ENCODE measurements around the gene SPIRE1. TPM values are rescaled to one million over a fixed set of nuclear protein-coding genes. Genes with fewer than 3 reads are reported as not detected.
A peak's percentile ranks its signal among the peaks of the same experiment; 100 is the strongest.
"Not testable (repeated sequence)": the region's sequence is repeated elsewhere in the genome, so short reads cannot be mapped to it uniquely, and the experiment has no call there.

Gene SPIRE1
- total RNA-seq, 1 experiment from 2014 or later, result 2.5 TPM

- Histone ChIP-seq H3K36me3 (ENCODE audit: insufficient read depth, low read length) (no peaks in the 10 kb centered on the region), H3K4me2 (ENCODE audit: low read depth, low read length, poor library complexity, severe bottlenecking) (no peak overlapping the region), H3K9me3 (ENCODE audit: low read length) (no peaks in the 10 kb centered on the region)
Measured at GRCh38 chr18:12411456-12411855, 246.5 kb downstream of the SPIRE1 start.

GRCh38 chr18:12410747-12411146 lies 247.2 kb downstream of the SPIRE1 start:
- not testable (repeated sequence) for DNase-seq; H3K36me3 ChIP-seq (ENCODE audit: insufficient read depth, low read length); H3K4me2 ChIP-seq (ENCODE audit: low read depth, low read length, poor library complexity, severe bottlenecking); H3K9me2 ChIP-seq (replicated peaks; ENCODE audit: insufficient read depth, low read length); H3K9ac ChIP-seq (ENCODE audit: low read length); H3K27ac ChIP-seq (ENCODE audit: low read length); H3K27me3 ChIP-seq (ENCODE audit: low read length); H3K4me3 ChIP-seq (ENCODE audit: low read length); H2AFZ ChIP-seq (ENCODE audit: low read length); H3K9me3 ChIP-seq (ENCODE audit: low read length); H4K20me1 ChIP-seq (ENCODE audit: insufficient read depth, low read depth, low read length)
- peaks cover 12% of the 10 kb centered on the region for H3K4me1 ChIP-seq (ENCODE audit: low read length)
- H3K79me2 ChIP-seq (ENCODE audit: low read length), result peaks cover 40% of the 10 kb centered on the region

More at GRCh38 chr18:12411456-12411855, 246.5 kb downstream of the SPIRE1 start:
- Histone ChIP-seq H3K9me2 (replicated peaks; ENCODE audit: insufficient read depth, low read length) (no peaks in the 10 kb centered on the region), H2AFZ (ENCODE audit: low read length) (no peak overlapping the region), H3K4me1 (ENCODE audit: low read length) (peaks cover 12% of the 10 kb centered on the region), H3K79me2 (ENCODE audit: low read length) (peaks cover 46% of the 10 kb centered on the region), H3K27ac (ENCODE audit: low read length) (no peak overlapping the region), H4K20me1 (ENCODE audit: insufficient read depth, low read depth, low read length) (no peaks in the 10 kb centered on the region), H3K27me3 (ENCODE audit: low read length) (no peaks in the 10 kb centered on the region), H3K9ac (ENCODE audit: low read length) (no peak overlapping the region), H3K4me3 (ENCODE audit: low read length) (no peak overlapping the region)
- DNase-seq, result no peak

GRCh38 chr18:12410081-12410481 lies 247.8 kb downstream of the SPIRE1 start:
- H3K4me1 ChIP-seq (ENCODE audit: low read length), result peaks cover 12% of the 10 kb centered on the region
- H3K27ac ChIP-seq (ENCODE audit: low read length), result no peak overlapping the region
- H4K20me1 ChIP-seq (ENCODE audit: insufficient read depth, low read depth, low read length), result no peaks in the 10 kb centered on the region
- no peak overlapping the region for H3K9ac ChIP-seq (ENCODE audit: low read length)
- H3K4me3 ChIP-seq (ENCODE audit: low read length), result no peak overlapping the region
- H3K9me3 ChIP-seq (ENCODE audit: low read length), result no peaks in the 10 kb centered on the region
- peak overlapping the region; percentile 10 for H3K4me2 ChIP-seq (ENCODE audit: low read depth, low read length, poor library complexity, severe bottlenecking)
- no peaks in the 10 kb centered on the region for H3K9me2 ChIP-seq (replicated peaks; ENCODE audit: insufficient read depth, low read length)
- H3K27me3 ChIP-seq (ENCODE audit: low read length), result no peaks in the 10 kb centered on the region
- H3K79me2 ChIP-seq (ENCODE audit: low read length), result peaks cover 37% of the 10 kb centered on the region
- no peak overlapping the region for H2AFZ ChIP-seq (ENCODE audit: low read length)
- DNase-seq, result no peak
- H3K36me3 ChIP-seq (ENCODE audit: insufficient read depth, low read length), result no peaks in the 10 kb centered on the region

- Histone ChIP-seq H3K9me2 (replicated peaks; ENCODE audit: insufficient read depth, low read length) (no peaks in the 10 kb centered on the region), H3K4me1 (ENCODE audit: low read length) (peaks cover 12% of the 10 kb centered on the region), H3K27ac (ENCODE audit: low read length) (no peak overlapping the region), H2AFZ (ENCODE audit: low read length) (no peak overlapping the region), H3K9ac (ENCODE audit: low read length) (0 out of 2 replicates have a peak overlapping the region, but pooled peaks have one; percentile 21), H3K27me3 (ENCODE audit: low read length) (no peaks in the 10 kb centered on the region), H3K9me3 (ENCODE audit: low read length) (no peaks in the 10 kb centered on the region), H4K20me1 (ENCODE audit: insufficient read depth, low read depth, low read length) (no peaks in the 10 kb centered on the region), H3K4me2 (ENCODE audit: low read depth, low read length, poor library complexity, severe bottlenecking) (peak overlapping the region; percentile 72), H3K4me3 (ENCODE audit: low read length) (no peak overlapping the region), H3K79me2 (ENCODE audit: low read length) (peaks cover 37% of the 10 kb centered on the region), H3K36me3 (ENCODE audit: insufficient read depth, low read length) (no peaks in the 10 kb centered on the region)
- no peak for DNase-seq
Measured at GRCh38 chr18:12409469-12409868, 248.4 kb downstream of the SPIRE1 start.

GRCh38 chr18:12408247-12408869 lies 249.5 kb downstream of the SPIRE1 start:
- H3K9me3 ChIP-seq (ENCODE audit: low read length), result no peaks in the 10 kb centered on the region
- no peaks in the 10 kb centered on the region for H4K20me1 ChIP-seq (ENCODE audit: insufficient read depth, low read depth, low read length)
- H3K27ac ChIP-seq (ENCODE audit: low read length), result peak overlapping the region; percentile 56; the same call in 1 of the 2 replicates
- H3K36me3 ChIP-seq (ENCODE audit: insufficient read depth, low read length), result no peaks in the 10 kb centered on the region
- H3K4me1 ChIP-seq (ENCODE audit: low read length), result peaks cover 12% of the 10 kb centered on the region
- peak overlapping the region; percentile 89 for H3K4me3 ChIP-seq (ENCODE audit: low read length)
- peaks cover 34% of the 10 kb centered on the region for H3K79me2 ChIP-seq (ENCODE audit: low read length)
- no peak overlapping the region for H2AFZ ChIP-seq (ENCODE audit: low read length)
- DNase-seq, result peak; percentile 61
- peak overlapping the region; percentile 82 for H3K9ac ChIP-seq (ENCODE audit: low read length)
- no peaks in the 10 kb centered on the region for H3K27me3 ChIP-seq (ENCODE audit: low read length)
- H3K4me2 ChIP-seq (ENCODE audit: low read depth, low read length, poor library complexity, severe bottlenecking), result peak overlapping the region; percentile 72
- no peaks in the 10 kb centered on the region for H3K9me2 ChIP-seq (replicated peaks; ENCODE audit: insufficient read depth, low read length)

GRCh38 chr18:12406371-12407111 lies 251.4 kb downstream of the SPIRE1 start:
- H3K27ac ChIP-seq (ENCODE audit: low read length), result no peak overlapping the region
- H3K4me3 ChIP-seq (ENCODE audit: low read length), result no peak overlapping the region
- peaks cover 12% of the 10 kb centered on the region for H3K4me1 ChIP-seq (ENCODE audit: low read length)
- no peaks in the 10 kb centered on the region for H3K27me3 ChIP-seq (ENCODE audit: low read length)
- no peaks in the 10 kb centered on the region for H3K9me2 ChIP-seq (replicated peaks; ENCODE audit: insufficient read depth, low read length)
- H3K36me3 ChIP-seq (ENCODE audit: insufficient read depth, low read length), result no peaks in the 10 kb centered on the region
- H3K4me2 ChIP-seq (ENCODE audit: low read depth, low read length, poor library complexity, severe bottlenecking), result no peak overlapping the region
- H3K79me2 ChIP-seq (ENCODE audit: low read length), result peaks cover 27% of the 10 kb centered on the region
- no peak overlapping the region for H2AFZ ChIP-seq (ENCODE audit: low read length)
- H3K9ac ChIP-seq (ENCODE audit: low read length), result no peak overlapping the region
- H3K9me3 ChIP-seq (ENCODE audit: low read length), result no peaks in the 10 kb centered on the region
- H4K20me1 ChIP-seq (ENCODE audit: insufficient read depth, low read depth, low read length), result no peaks in the 10 kb centered on the region
- no peak for DNase-seq

GRCh38 chr18:12405066-12405465 lies 252.8 kb downstream of the SPIRE1 start:
- Histone ChIP-seq H3K4me2 (ENCODE audit: low read depth, low read length, poor library complexity, severe bottlenecking) (no peak overlapping the region), H3K27me3 (ENCODE audit: low read length) (no peaks in the 10 kb centered on the region), H3K9me3 (ENCODE audit: low read length) (no peaks in the 10 kb centered on the region), H3K9ac (ENCODE audit: low read length) (no peak overlapping the region), H3K79me2 (ENCODE audit: low read length) (peaks cover 17% of the 10 kb centered on the region), H3K4me3 (ENCODE audit: low read length) (no peak overlapping the region), H3K36me3 (ENCODE audit: insufficient read depth, low read length) (no peaks in the 10 kb centered on the region), H3K27ac (ENCODE audit: low read length) (no peak overlapping the region), H3K4me1 (ENCODE audit: low read length) (peaks cover 10% of the 10 kb centered on the region), H4K20me1 (ENCODE audit: insufficient read depth, low read depth, low read length) (no peaks in the 10 kb centered on the region), H3K9me2 (replicated peaks; ENCODE audit: insufficient read depth, low read length) (no peaks in the 10 kb centered on the region), H2AFZ (ENCODE audit: low read length) (no peak overlapping the region)
- no peak for DNase-seq

GRCh38 chr18:12403601-12404506 lies 254.1 kb downstream of the SPIRE1 start:
- H3K9ac ChIP-seq (ENCODE audit: low read length), result no peak overlapping the region
- H3K79me2 ChIP-seq (ENCODE audit: low read length), result peaks cover 7% of the 10 kb centered on the region
- no peak overlapping the region for H3K4me3 ChIP-seq (ENCODE audit: low read length)
- H3K9me3 ChIP-seq (ENCODE audit: low read length), result no peaks in the 10 kb centered on the region
- no peak overlapping the region; the same call in 1 of the 2 replicates for H2AFZ ChIP-seq (ENCODE audit: low read length)
- H3K36me3 ChIP-seq (ENCODE audit: insufficient read depth, low read length), result no peaks in the 10 kb centered on the region
- H3K27me3 ChIP-seq (ENCODE audit: low read length), result no peaks in the 10 kb centered on the region
- H3K27ac ChIP-seq (ENCODE audit: low read length), result no peak overlapping the region
- no peak overlapping the region for H3K4me2 ChIP-seq (ENCODE audit: low read depth, low read length, poor library complexity, severe bottlenecking)
- no peaks in the 10 kb centered on the region for H4K20me1 ChIP-seq (ENCODE audit: insufficient read depth, low read depth, low read length)
- peaks cover 3% of the 10 kb centered on the region for H3K4me1 ChIP-seq (ENCODE audit: low read length)
- H3K9me2 ChIP-seq (replicated peaks; ENCODE audit: insufficient read depth, low read length), result no peaks in the 10 kb centered on the region
- no peak for DNase-seq
